ENCODE results near the gene TMEM229B.

The TMEM229B gene

GRCh38 chr14:67525389-67525788 lies 36.9 kb upstream of the TMEM229B start:
- no peak for DNase-seq (ENCODE audit: low read depth, low spot score)
- TF ChIP-seq, protein P1, sequence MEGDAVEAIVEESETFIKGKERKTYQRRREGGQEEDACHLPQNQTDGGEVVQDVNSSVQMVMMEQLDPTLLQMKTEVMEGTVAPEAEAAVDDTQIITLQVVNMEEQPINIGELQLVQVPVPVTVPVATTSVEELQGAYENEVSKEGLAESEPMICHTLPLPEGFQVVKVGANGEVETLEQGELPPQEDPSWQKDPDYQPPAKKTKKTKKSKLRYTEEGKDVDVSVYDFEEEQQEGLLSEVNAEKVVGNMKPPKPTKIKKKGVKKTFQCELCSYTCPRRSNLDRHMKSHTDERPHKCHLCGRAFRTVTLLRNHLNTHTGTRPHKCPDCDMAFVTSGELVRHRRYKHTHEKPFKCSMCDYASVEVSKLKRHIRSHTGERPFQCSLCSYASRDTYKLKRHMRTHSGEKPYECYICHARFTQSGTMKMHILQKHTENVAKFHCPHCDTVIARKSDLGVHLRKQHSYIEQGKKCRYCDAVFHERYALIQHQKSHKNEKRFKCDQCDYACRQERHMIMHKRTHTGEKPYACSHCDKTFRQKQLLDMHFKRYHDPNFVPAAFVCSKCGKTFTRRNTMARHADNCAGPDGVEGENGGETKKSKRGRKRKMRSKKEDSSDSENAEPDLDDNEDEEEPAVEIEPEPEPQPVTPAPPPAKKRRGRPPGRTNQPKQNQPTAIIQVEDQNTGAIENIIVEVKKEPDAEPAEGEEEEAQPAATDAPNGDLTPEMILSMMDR (IDR thresholded peaks at IDR 0.05; ENCODE audit: low read depth, low read length), result no peak
- no peak overlapping the region for H3K4me3 ChIP-seq (ENCODE audit: low read depth, low read length)
- in situ Hi-C loops (cut with HindIII; ENCODE audit: low sequenced_read_pairs), result no loop called here

DNA sequence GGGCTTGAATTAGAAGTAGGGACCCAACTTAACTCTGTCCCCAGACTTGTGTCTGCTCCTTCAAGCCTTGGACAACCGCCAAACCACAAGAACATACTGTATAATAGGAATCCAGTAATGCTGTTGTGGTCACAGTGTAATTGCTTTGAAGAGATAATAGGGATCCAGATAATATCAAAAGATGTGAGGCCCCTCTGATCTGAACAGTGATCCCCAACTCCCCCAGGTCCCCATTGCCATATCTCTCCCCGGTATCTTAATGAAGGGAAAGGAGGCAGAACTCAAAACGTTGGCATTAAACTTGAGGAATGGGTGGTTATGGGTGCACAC lies 36.1 kb upstream of the TMEM229B start:
- in situ Hi-C loops (cut with HindIII; ENCODE audit: low sequenced_read_pairs), result no loop called here
- DNase-seq (ENCODE audit: low read depth, low spot score), result no peak
- TF ChIP-seq, protein P1 (IDR thresholded peaks at IDR 0.05; ENCODE audit: low read depth, low read length), result no peak
- no peak overlapping the region for H3K4me3 ChIP-seq (ENCODE audit: low read depth, low read length)

DNA sequence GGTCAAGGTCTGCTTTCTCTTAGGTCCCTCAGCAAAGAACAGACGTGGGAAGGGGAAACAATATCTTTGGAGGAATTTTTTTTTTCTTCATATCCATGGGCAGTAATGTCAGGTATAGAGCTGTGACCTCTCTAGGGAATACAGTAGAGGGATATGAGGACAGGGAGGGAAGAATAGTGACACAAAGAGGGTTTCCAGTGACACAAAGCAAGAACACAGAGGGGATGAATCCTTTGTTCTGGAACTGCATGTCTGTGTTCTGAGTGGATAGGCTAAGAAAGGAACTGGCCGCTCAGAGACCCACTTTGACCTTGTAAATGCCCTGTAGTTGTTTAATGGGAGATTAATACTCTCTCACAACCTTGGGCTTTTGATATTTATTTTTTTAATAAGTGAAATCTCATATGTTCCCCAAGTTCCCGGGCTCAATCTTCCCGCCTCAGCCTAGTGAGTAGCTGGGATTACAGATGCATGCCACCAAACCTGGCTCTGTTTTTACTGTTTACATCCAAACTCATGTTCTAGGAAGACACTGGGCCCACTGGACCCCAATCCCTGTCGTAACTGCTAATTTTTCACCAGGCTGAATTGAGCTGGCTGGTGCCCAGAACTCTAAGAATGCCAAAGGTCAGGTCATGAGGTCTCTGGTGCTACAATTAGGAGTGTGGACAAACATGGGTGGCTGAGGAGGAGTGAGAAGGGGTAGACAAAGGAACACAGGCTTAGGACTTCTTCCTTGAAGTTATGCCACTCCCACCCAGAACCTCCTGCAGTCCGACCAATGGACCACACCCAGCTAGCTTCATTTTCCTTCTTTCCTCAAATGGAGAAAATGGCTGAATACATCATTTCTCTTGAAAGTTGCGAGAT lies 35.5 kb upstream of the TMEM229B start:
- TF ChIP-seq, protein P1 (IDR thresholded peaks at IDR 0.05; ENCODE audit: low read depth, low read length), result no peak
- DNase-seq (ENCODE audit: low read depth, low spot score), result no peak
- no peak overlapping the region for H3K4me3 ChIP-seq (ENCODE audit: low read depth, low read length)
- in situ Hi-C loops (cut with HindIII; ENCODE audit: low sequenced_read_pairs), result no loop called here

DNA sequence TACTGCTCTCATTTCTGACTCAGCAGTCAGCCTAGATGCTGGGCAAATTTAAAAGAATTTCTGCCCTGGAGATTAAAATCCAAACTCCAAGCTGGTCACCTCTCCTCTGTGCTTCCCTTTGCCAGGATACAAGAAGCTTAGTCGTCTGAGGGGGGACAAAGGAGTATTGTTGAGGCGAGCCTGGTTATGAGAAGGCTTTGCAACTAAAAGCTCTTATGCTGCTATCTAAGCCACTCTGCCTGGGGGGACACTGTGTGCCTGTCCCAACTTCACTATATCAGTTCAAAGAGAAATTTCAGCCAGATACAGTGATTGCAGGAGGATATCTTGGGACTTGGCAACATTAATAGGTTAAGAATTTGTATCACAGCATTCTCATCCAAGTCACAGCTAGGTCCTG lies 33.7 kb upstream of the TMEM229B start:
- in situ Hi-C loops (cut with HindIII; ENCODE audit: low sequenced_read_pairs), result no loop called here
- DNase-seq (ENCODE audit: low read depth, low spot score), result no peak
- H3K4me3 ChIP-seq (ENCODE audit: low read depth, low read length), result no peak overlapping the region
- TF ChIP-seq, protein P1 (IDR thresholded peaks at IDR 0.05; ENCODE audit: low read depth, low read length), result no peak

DNA sequence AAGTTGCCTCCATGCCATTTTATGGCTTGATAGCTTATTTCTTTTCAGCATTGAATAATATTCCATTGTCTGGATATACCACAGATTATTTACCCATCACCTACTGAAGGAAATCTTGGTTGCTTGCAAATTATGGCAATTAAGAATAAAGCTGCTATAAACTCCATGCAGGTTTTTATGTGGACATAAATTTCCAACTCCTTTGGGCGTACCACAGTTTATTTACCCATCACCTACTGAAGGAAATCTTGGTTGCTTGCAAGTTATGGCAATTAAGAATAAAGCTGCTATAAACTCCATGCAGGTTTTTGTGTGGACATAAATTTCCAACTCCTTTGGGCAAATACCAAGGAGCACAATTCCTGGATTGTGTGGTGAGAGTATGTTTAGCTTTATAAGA lies 32.0 kb upstream of the TMEM229B start:
- in situ Hi-C loops (cut with HindIII; ENCODE audit: low sequenced_read_pairs), result no loop called here
- TF ChIP-seq, protein P1 (IDR thresholded peaks at IDR 0.05; ENCODE audit: low read depth, low read length), result no peak
- no peak for DNase-seq (ENCODE audit: low read depth, low spot score)
- H3K4me3 ChIP-seq (ENCODE audit: low read depth, low read length), result no peak overlapping the region

DNA sequence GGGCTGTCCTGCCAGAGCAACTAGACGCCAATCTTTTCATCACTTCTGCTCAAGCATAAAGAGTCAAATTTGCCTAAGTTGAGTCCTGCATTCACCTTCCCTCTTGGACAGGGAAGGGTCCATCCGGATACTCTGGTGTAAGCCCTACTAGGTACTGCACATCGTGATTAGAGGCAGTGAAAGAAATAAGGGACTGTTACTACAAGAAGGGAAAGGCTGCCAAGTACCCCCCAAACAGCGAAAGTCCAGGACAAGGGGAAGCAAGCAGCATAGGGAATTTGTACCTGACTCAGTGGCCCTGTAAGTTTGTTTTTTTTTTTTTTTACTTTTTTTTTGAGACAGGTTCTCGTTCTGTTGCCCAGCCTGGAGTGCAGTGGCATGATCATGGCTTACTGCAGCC lies 30.9 kb upstream of the TMEM229B start:
- TF ChIP-seq, protein P1 (IDR thresholded peaks at IDR 0.05; ENCODE audit: low read depth, low read length), result no peak
- in situ Hi-C loops (cut with HindIII; ENCODE audit: low sequenced_read_pairs), result no loop called here
- DNase-seq (ENCODE audit: low read depth, low spot score), result no peak
- no peak overlapping the region for H3K4me3 ChIP-seq (ENCODE audit: low read depth, low read length)

Data from astrocyte of the spinal cord (primary cell).